Small intestine (tissue), 7 donors: Measurements from ENCODE around the gene CPLANE2. TPM values are rescaled to one million over a fixed set of nuclear protein-coding genes. Genes with fewer than 3 reads are reported as not detected.
"Not testable (repeated sequence)": the region's sequence is repeated elsewhere in the genome, so short reads cannot be mapped to it uniquely, and the experiment has no call there.

ENCODE experiments used
- DNase-seq, 2 donors: peaks; one replicate each; pipeline versions ENCODE4 v3.0.0 to v3.0.0-alpha.2; 2013
- FAIRE-seq: peaks from 2 replicates; lab custom pipeline; 2012; peaks lifted over from hg19 to GRCh38; lab: Jason Lieb, UNC
- H3K27ac ChIP-seq, 3 donors: one replicate each; pipeline ENCODE4 v1.5.1; 2013; ENCODE audit warnings: low read length in 2 of 3, mild to moderate bottlenecking in 2 of 3, control low read depth in 1 of 3, inconsistent platforms in 1 of 3, low read depth in 1 of 3, moderate library complexity in 1 of 3
- H3K27me3 ChIP-seq, 3 donors: one replicate each; pipeline ENCODE4 v1.6.1; 2013; ENCODE audit warnings: low read length in 3 of 3, inconsistent platforms in 1 of 3; ENCODE audit not compliant: control insufficient read depth in 3 of 3, insufficient read depth in 3 of 3
- H3K36me3 ChIP-seq, 3 donors: one replicate each; pipeline ENCODE4 v1.6.1; 2013; ENCODE audit warnings: low read length in 3 of 3, inconsistent platforms in 1 of 3, low read depth in 1 of 3, mild to moderate bottlenecking in 1 of 3, moderate library complexity in 1 of 3; ENCODE audit not compliant: control insufficient read depth in 3 of 3, insufficient read depth in 2 of 3
- H3K4me1 ChIP-seq, 3 donors: one replicate each; pipeline ENCODE4 v1.6.1; 2013; ENCODE audit warnings: low read length in 2 of 3, inconsistent platforms in 1 of 3, low read depth in 1 of 3, mild to moderate bottlenecking in 1 of 3, moderate library complexity in 1 of 3; ENCODE audit not compliant: control insufficient read depth in 3 of 3, insufficient read depth in 2 of 3
- H3K4me3 ChIP-seq, 3 donors: one replicate each; pipeline ENCODE4 v1.5.1; 2013; ENCODE audit warnings: low read length in 3 of 3, control low read depth in 1 of 3, inconsistent platforms in 1 of 3, low read depth in 1 of 3, mild to moderate bottlenecking in 1 of 3, moderate library complexity in 1 of 3
- H3K9me3 ChIP-seq, 2 donors: one replicate each; pipeline ENCODE4 v1.6.1; 2013; ENCODE audit warnings: low read depth in 1 of 2, low read length in 1 of 2; ENCODE audit not compliant: control insufficient read depth in 2 of 2, insufficient read depth in 1 of 2
- WGBS, 3 donors: extraction: QIAGEN DNeasy Blood & Tissue Kit; methylation state at CpG; one replicate each; pipeline ENCODE4 v1.1.7; 2013; 5-methylcytosine and 5-hydroxymethylcytosine counted together
- polyA plus RNA-seq, 4 donors: library from polyadenylated mRNA; stranded (reverse) in 3 of 4; unstranded in 1 of 4; fragments of 200-250 nt in 3 of 4; fragments of 120-200 nt in 1 of 4; gene quantifications; one replicate each; pipeline versions ENCODE4 v1.2.1 to v1.2.3, GENCODE V29; 2013
- donor health status: healthy with polysubstance abuse.
- donor health status: control.
- donor health status: control.
- donor health status: Bipolar disorder and iron deficiency.
- donor health status: healthy.

CPLANE2 gene
- polyA plus RNA-seq, 4 donors = 1.6 to 7.4 (median 4.4) TPM

DNA sequence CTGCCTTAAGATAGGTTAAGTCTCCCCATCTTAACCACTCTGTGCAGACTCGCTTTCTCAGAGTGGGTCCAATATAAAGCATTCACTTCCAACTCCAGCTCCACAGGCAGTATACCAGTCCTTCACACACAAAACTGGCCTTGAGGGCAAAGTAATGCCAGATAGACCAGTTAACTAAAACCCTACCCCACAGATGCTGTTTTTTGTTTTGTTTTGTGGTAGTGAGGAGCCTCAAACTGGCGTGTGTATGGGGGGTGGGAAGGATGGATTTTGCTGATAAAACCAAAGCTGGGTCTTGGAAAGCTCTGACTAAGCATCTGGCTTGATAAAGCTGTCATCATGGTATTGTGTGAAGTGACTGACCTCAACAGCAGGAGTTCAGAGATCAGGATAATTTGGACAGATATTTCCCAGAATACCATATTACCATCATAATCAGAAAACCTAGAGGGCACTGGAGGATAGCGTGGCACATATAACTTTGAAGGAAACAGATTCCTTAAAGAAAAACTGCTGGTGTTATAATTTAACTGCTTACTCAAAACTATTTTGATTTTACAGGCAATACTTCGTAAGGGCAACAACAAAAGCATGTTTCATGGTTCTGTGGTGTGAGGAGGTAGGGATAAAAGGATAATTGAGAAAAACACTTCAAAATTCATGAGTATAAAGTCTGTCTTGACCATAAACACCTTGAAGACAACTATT, 29.6 kb upstream of the CPLANE2 start:
- Histone ChIP-seq H3K27ac (no peak overlapping the region), H3K36me3 (peaks cover 0 to 9% (median 0%) of the 10 kb centered on the region in 3 donors), H3K4me3 (no peak overlapping the region), H3K27me3 (no peaks in the 10 kb centered on the region), H3K9me3 (no peaks in the 10 kb centered on the region), H3K4me1 (peaks cover 4 to 9% (median 6%) of the 10 kb centered on the region in 3 donors)
- WGBS, 3 donors = 78 to 82% (median 81%) methylated on average over 4 of the region's 4 CpGs
- no peak for FAIRE-seq
- no peak for DNase-seq

- no peak overlapping the region for H3K4me3 ChIP-seq
- H3K27me3 ChIP-seq = no peaks in the 10 kb centered on the region
- H3K27ac ChIP-seq = no peak overlapping the region
- no peak for DNase-seq
- H3K4me1 ChIP-seq = peaks cover 2 to 3% (median 3%) of the 10 kb centered on the region in 3 donors
- H3K9me3 ChIP-seq = no peaks in the 10 kb centered on the region
- 89 to 96% (median 92%) methylated on average over 1 of the region's 1 CpG for WGBS, 3 donors
- FAIRE-seq = no peak
- peaks cover 0 to 10% (median 0%) of the 10 kb centered on the region in 3 donors for H3K36me3 ChIP-seq
Observed at GRCh38 chr1:16262067-16262466, 25.1 kb upstream of the CPLANE2 start.

DNA sequence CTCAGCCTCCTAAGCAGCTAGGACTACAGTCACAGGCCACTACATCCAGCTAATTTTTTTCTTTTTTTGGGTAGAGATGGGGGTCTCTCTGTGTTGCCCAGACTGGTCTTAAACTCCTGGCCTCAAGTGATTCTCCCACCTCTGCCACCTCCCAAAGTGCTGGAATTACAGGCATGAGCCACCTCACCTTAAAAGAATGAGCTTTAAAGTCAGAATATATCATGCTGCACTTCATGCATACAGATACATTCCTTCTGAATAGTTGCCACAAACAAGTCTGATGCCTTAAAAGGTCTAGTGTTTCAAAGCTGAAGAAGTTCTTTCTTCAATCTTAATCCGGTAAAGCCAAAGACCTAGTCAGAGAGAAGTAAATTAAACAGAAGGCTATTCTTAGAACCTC, 23.8 kb upstream of the CPLANE2 start:
- FAIRE-seq = no peak
- 87 to 95% (median 87%) methylated on average over 1 of the region's 1 CpG for WGBS, 3 donors

GRCh38 chr1:16258591-16259135, 21.7 kb upstream of the CPLANE2 start:
- WGBS, 3 donors = 95 to 98% (median 95%) methylated on average over 9 of the region's 9 CpGs
- H3K4me1 ChIP-seq = no peaks in the 10 kb centered on the region
- H3K36me3 ChIP-seq = peaks cover 0 to 26% (median 3%) of the 10 kb centered on the region in 3 donors
- no peak overlapping the region for H3K27ac ChIP-seq
- FAIRE-seq (no peak), DNase-seq (no peak)
- H3K9me3 ChIP-seq = no peaks in the 10 kb centered on the region
- no peaks in the 10 kb centered on the region for H3K27me3 ChIP-seq
- H3K4me3 ChIP-seq = no peak overlapping the region

More for the DNA sequence above, 23.8 kb upstream of the CPLANE2 start:
- no peaks in the 10 kb centered on the region for H3K4me1 ChIP-seq
- no peak overlapping the region for H3K27ac ChIP-seq
- H3K27me3 ChIP-seq = no peaks in the 10 kb centered on the region
- no peak overlapping the region for H3K4me3 ChIP-seq
- H3K36me3 ChIP-seq = peaks cover 0 to 15% (median 3%) of the 10 kb centered on the region in 3 donors
- H3K9me3 ChIP-seq = no peaks in the 10 kb centered on the region
- no peak for DNase-seq

DNA sequence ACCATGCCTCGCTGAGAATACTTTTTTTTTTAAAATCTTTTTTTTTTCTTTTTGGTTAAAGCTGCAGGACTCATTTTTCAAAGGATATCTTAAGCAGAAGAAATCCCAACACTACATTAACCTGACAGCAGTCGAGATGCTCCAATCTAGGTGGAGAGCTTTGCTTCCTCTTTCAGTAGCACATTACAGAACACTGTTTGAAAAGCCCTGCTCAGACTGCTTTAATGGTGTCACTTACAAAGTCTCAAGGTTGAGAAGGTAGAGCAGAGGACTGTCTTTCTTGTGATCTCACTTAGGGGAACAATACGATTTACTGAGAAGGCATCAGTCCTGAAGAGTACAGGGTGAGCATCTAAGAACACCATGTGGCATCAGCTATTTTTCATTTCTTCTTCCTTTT, 21.0 kb upstream of the CPLANE2 start:
- H3K27ac ChIP-seq = no peak overlapping the region
- WGBS, 3 donors = 90 to 97% (median 93%) methylated on average over 3 of the region's 3 CpGs
- H3K9me3 ChIP-seq = no peaks in the 10 kb centered on the region

DNA sequence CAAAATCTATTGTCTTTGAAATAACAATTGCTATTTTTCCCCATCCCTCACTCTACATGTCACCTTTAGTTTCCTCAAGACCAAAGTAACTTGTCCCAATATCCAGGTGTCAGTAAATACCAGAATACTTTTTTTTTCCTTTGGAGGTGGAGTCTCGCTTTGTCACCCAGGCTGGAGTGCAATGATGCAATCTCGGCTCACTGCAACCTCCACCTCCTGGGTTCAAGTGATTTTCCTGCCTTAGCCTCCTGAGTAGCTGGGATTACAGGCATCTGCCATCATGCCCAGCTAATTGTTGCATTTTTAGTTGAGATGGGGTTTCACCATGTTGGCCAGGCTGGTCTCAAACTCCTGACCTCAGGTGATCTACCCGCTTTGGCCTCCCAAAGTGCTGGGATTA, 20.6 kb upstream of the CPLANE2 start:
- peaks cover 2 to 26% (median 3%) of the 10 kb centered on the region in 3 donors for H3K36me3 ChIP-seq
- not testable (repeated sequence) for H3K27ac ChIP-seq, H3K27me3 ChIP-seq, H3K9me3 ChIP-seq, H3K4me3 ChIP-seq, DNase-seq, FAIRE-seq, H3K4me1 ChIP-seq
- WGBS, 3 donors = 95 to 96% (median 96%) methylated on average over 3 of the region's 3 CpGs

More for the DNA sequence above, 21.0 kb upstream of the CPLANE2 start:
- H3K4me1 ChIP-seq = no peaks in the 10 kb centered on the region
- no peak for FAIRE-seq
- no peaks in the 10 kb centered on the region for H3K27me3 ChIP-seq
- H3K36me3 ChIP-seq = peaks cover under 1 to 29% (median 3%) of the 10 kb centered on the region in 3 donors
- H3K4me3 ChIP-seq = no peak overlapping the region
- no peak for DNase-seq

- Histone ChIP-seq H3K9me3 (no peaks in the 10 kb centered on the region), H3K4me3 (no peak overlapping the region), H3K36me3 (peaks cover 4 to 28% (median 6%) of the 10 kb centered on the region in 3 donors), H3K27me3 (no peaks in the 10 kb centered on the region), H3K27ac (no peak overlapping the region), H3K4me1 (no peaks in the 10 kb centered on the region)
- WGBS, 3 donors = 84 to 94% (median 91%) methylated on average over 4 of the region's 4 CpGs
- DNase-seq (no peak), FAIRE-seq (no peak)
Observed at GRCh38 chr1:16256478-16256877, 19.5 kb upstream of the CPLANE2 start.

GRCh38 chr1:16254263-16254928, 17.4 kb upstream of the CPLANE2 start:
- H3K9me3 ChIP-seq = no peaks in the 10 kb centered on the region
- no peak overlapping the region for H3K4me3 ChIP-seq
- H3K27me3 ChIP-seq = no peaks in the 10 kb centered on the region
- 54 to 78% (median 76%) methylated on average over 4 of the region's 4 CpGs for WGBS, 3 donors
- DNase-seq = no peak
- H3K36me3 ChIP-seq = peaks cover 9 to 37% (median 10%) of the 10 kb centered on the region in 3 donors
- H3K27ac ChIP-seq = no peak overlapping the region
- H3K4me1 ChIP-seq = peaks cover 0 to 6% (median 2%) of the 10 kb centered on the region in 3 donors
- FAIRE-seq = no peak
